ENCODE results near the gene SELP. TPM values are rescaled to one million over a fixed set of nuclear protein-coding genes. Genes with fewer than 3 reads are reported as not detected.

SELP gene
- total RNA-seq (1 to 10 TPM; 2.7 to 8.1 TPM), polyA plus RNA-seq (1 to 10 TPM; 1.7 to 2.1 TPM)

DNA sequence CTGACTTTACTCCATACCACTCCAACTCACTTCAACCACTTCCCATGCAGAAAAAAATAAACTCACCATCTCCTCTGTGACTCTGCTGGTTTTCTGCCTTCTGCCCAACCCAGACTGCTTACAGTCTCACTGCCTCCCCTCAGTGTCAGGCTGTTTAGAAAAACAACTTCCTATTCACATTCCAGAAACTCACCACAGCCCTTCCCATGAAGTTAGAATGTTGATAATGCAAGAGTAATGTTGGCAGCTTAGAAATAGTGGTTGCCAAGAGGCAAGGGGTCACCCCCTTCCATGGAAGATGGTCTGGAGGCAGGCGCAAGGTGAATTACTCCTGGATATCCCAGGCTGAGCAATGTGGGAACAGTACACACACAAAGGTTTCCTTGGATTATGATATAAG is at the start of gene SELP:
SELP (minus strand) TSS at position 119 of the 400 bp plus-strand sequence; CDS start at position 69, 50 bp downstream.
- H3K27ac ChIP-seq (ENCODE audit: low read depth in 1 of 2, low read length in 2 of 2) = no peak within 1 kb of the TSS
- 86% methylated on average over 1 of the region's 1 CpG for WGBS

GRCh38 chr1:169679692-169680091 is 49.8 kb upstream of the SELP start:
- Histone ChIP-seq H3K9ac (ENCODE audit: low read depth in 1 of 2, low read length in 2 of 2) (no peak overlapping the region), H3K36me3 (ENCODE audit: control insufficient read depth in 4 of 4, insufficient read depth in 3 of 4, low read depth in 1 of 4, low read length in 3 of 4) (no peaks in the 10 kb centered on the region), H3K9me3 (ENCODE audit: control insufficient read depth in 4 of 4, low read length in 3 of 4) (no peaks in the 10 kb centered on the region), H3K27ac (ENCODE audit: low read depth in 1 of 2, low read length in 2 of 2) (no peak overlapping the region), H3K27me3 (ENCODE audit: control insufficient read depth in 4 of 4, insufficient read depth in 4 of 4, low read length in 3 of 4) (peaks cover 0 to 3% (median 0%) of the 10 kb centered on the region in 4 donors), H3K4me3 (ENCODE audit: low read depth in 1 of 3, low read length in 3 of 3) (no peak overlapping the region), H3K4me1 (ENCODE audit: control insufficient read depth in 4 of 4, insufficient read depth in 4 of 4, low read length in 3 of 4) (no peaks in the 10 kb centered on the region)
- TF ChIP-seq NR2F2 (IDR thresholded peaks at IDR 0.05) (no peak), YY1 (IDR thresholded peaks at IDR 0.05) (no peak), MAX (IDR thresholded peaks at IDR 0.05) (no peak), EGR1 (IDR thresholded peaks at IDR 0.05; ENCODE audit: low read depth in 2 of 2) (no peak), HNF4A (conservative IDR thresholded peaks at IDR 0.05) (no peak)
- TF ChIP-seq, protein P1, sequence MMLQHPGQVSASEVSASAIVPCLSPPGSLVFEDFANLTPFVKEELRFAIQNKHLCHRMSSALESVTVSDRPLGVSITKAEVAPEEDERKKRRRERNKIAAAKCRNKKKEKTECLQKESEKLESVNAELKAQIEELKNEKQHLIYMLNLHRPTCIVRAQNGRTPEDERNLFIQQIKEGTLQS (IDR thresholded peaks at IDR 0.05) = no peak
- 79% methylated on average over 3 of the region's 3 CpGs for WGBS
- DNase-seq (ENCODE audit: low spot score) = no peak

More for the DNA sequence above, at the start of gene SELP:
- DNase-seq (ENCODE audit: low spot score) = no peak
- no peaks in the 10 kb centered on the region for H3K36me3 ChIP-seq (ENCODE audit: control insufficient read depth in 4 of 4, insufficient read depth in 3 of 4, low read depth in 1 of 4, low read length in 3 of 4)
- H3K4me1 ChIP-seq (ENCODE audit: control insufficient read depth in 4 of 4, insufficient read depth in 4 of 4, low read length in 3 of 4) = no peaks in the 10 kb centered on the region
- no peak within 1 kb of the TSS for H3K9ac ChIP-seq (ENCODE audit: low read depth in 1 of 2, low read length in 2 of 2)
- TF ChIP-seq NR2F2 (IDR thresholded peaks at IDR 0.05) = peak; percentile 59
- TF ChIP-seq RAD21 (IDR thresholded peaks at IDR 0.05) = no peak
- no peak for TF ChIP-seq TAF1 (conservative IDR thresholded peaks at IDR 0.05)
- TF ChIP-seq HNF4G (IDR thresholded peaks at IDR 0.05) = no peak
- H3K9me3 ChIP-seq (ENCODE audit: control insufficient read depth in 4 of 4, low read length in 3 of 4) = peaks cover 0 to 6% (median 3%) of the 10 kb centered on the region in 4 donors
- H3K4me3 ChIP-seq (ENCODE audit: low read depth in 1 of 3, low read length in 3 of 3) = no peak within 1 kb of the TSS
- no peaks in the 10 kb centered on the region for H3K27me3 ChIP-seq (ENCODE audit: control insufficient read depth in 4 of 4, insufficient read depth in 4 of 4, low read length in 3 of 4)

DNA sequence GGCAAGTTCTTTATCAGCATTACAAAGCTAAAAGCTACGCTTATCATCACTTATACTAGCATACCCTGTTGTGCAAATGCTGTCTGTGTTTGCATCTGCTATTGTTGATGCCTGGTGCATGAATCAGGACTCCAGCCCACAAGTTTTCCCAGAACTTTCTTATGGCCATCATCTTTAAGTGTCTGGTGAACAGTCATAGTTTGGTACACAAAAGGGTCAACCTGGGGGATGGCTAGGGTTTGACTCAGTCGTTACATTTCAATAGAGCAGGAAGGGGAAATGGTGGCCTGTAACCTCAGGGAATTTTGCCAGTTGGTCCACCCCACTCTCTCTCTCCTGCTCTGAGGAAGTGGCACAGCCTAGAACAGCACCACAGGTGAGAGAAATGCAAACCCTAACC is 46.1 kb upstream of the SELP start:
- Histone ChIP-seq H3K9ac (ENCODE audit: low read depth in 1 of 2, low read length in 2 of 2) (no peak overlapping the region), H3K36me3 (ENCODE audit: control insufficient read depth in 4 of 4, insufficient read depth in 3 of 4, low read depth in 1 of 4, low read length in 3 of 4) (no peaks in the 10 kb centered on the region), H3K27me3 (ENCODE audit: control insufficient read depth in 4 of 4, insufficient read depth in 4 of 4, low read length in 3 of 4) (no peaks in the 10 kb centered on the region), H3K4me3 (ENCODE audit: low read depth in 1 of 3, low read length in 3 of 3) (no peak overlapping the region), H3K4me1 (ENCODE audit: control insufficient read depth in 4 of 4, insufficient read depth in 4 of 4, low read length in 3 of 4) (no peaks in the 10 kb centered on the region), H3K27ac (ENCODE audit: low read depth in 1 of 2, low read length in 2 of 2) (no peak overlapping the region), H3K9me3 (ENCODE audit: control insufficient read depth in 4 of 4, low read length in 3 of 4) (no peaks in the 10 kb centered on the region)
- WGBS = 59% methylated on average over 2 of the region's 2 CpGs
- no peak for DNase-seq (ENCODE audit: low spot score)
- TF ChIP-seq REST (IDR thresholded peaks at IDR 0.05) = no peak
- TF ChIP-seq ZBTB33 (IDR thresholded peaks at IDR 0.05) = no peak
- TF ChIP-seq SP1 (IDR thresholded peaks at IDR 0.05) = no peak
- TF ChIP-seq NR2F2 (IDR thresholded peaks at IDR 0.05) = no peak
- no peak for TF ChIP-seq TAF1 (conservative IDR thresholded peaks at IDR 0.05)
- no peak for TF ChIP-seq FOXA1 (IDR thresholded peaks at IDR 0.05)
- TF ChIP-seq MAX (IDR thresholded peaks at IDR 0.05) = no peak
- no peak for TF ChIP-seq EGR1 (IDR thresholded peaks at IDR 0.05; ENCODE audit: low read depth in 2 of 2)
- TF ChIP-seq YY1 (IDR thresholded peaks at IDR 0.05) = no peak
- no peak for TF ChIP-seq JUND (IDR thresholded peaks at IDR 0.05)
- no peak for TF ChIP-seq RAD21 (IDR thresholded peaks at IDR 0.05)
- TF ChIP-seq RXRA (IDR thresholded peaks at IDR 0.05) = no peak
- TF ChIP-seq, protein P1 (IDR thresholded peaks at IDR 0.05) = no peak
- TF ChIP-seq HNF4A (conservative IDR thresholded peaks at IDR 0.05) = no peak
- TF ChIP-seq FOXA2 (IDR thresholded peaks at IDR 0.05) = no peak
- TF ChIP-seq, protein P2, sequence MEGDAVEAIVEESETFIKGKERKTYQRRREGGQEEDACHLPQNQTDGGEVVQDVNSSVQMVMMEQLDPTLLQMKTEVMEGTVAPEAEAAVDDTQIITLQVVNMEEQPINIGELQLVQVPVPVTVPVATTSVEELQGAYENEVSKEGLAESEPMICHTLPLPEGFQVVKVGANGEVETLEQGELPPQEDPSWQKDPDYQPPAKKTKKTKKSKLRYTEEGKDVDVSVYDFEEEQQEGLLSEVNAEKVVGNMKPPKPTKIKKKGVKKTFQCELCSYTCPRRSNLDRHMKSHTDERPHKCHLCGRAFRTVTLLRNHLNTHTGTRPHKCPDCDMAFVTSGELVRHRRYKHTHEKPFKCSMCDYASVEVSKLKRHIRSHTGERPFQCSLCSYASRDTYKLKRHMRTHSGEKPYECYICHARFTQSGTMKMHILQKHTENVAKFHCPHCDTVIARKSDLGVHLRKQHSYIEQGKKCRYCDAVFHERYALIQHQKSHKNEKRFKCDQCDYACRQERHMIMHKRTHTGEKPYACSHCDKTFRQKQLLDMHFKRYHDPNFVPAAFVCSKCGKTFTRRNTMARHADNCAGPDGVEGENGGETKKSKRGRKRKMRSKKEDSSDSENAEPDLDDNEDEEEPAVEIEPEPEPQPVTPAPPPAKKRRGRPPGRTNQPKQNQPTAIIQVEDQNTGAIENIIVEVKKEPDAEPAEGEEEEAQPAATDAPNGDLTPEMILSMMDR (IDR thresholded peaks at IDR 0.05; ENCODE audit: low read depth, low read length, missing input control) = no peak
- TF ChIP-seq HNF4G (IDR thresholded peaks at IDR 0.05) = no peak
- no peak for TF ChIP-seq GABPA (IDR thresholded peaks at IDR 0.05 in 1 of 2, conservative IDR thresholded peaks at IDR 0.05 in 1 of 2)

Measured in liver (tissue), 9 donors.